Subcutaneous adipose tissue (tissue), 4 donors: ENCODE measurements around the gene H2AZ2. TPM values are rescaled to one million over a fixed set of nuclear protein-coding genes. Genes with fewer than 3 reads are reported as not detected.

Source experiments
- total RNA-seq, 4 donors: library from RNA; depleted of rRNA; stranded (reverse); fragments of >200 nt; gene quantifications; one replicate each; pipeline ENCODE4 v1.1.0, GENCODE V29; 2016
- TF ChIP-seq, protein P1 (sequence below): fragments of 450-650 bp; IDR thresholded peaks from one replicate; pipeline ENCODE4 v1.5.1; 2016; ENCODE audit warnings: low read depth, mild to moderate bottlenecking, control low read depth, antibody characterized with exemption, moderate library complexity

H2AZ2 gene
- total RNA-seq, 4 donors from 2014 or later = 88.7 to 130 (median 96.4) TPM

DNA sequence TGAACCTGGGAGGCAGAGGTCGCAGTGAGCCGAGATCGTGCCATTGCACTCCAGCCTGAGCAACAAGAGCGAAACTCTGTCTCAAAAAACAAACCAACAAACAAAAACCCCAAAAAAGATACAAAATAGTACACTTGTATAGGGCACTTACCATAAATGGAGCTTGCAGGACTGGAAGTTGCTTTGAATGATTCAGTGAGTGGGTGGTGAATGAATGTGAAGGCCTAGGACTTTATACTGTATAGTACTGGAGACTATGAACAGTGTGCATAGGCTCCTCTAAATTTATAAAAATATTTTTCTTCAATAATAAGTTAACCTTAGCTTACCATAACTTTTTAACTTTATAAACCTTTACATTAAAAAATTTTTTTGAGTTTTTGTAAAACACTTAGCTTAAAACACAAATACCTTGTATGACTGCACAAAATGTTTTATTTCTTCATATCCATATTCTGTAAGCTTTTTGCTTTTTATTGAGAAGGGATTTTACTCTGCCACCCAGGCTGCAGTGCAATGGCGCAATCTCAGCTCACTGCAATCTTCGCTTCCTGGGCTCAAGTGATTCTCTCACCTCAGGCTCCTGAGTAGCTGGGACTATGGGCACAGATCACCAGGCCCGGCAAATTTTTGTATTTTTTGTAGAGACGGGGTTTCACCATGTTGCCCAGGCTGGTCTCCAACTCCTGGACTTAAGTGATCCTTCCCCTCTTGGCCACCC, 6.9 kb upstream of the H2AZ2 start:
- TF ChIP-seq, protein P1, sequence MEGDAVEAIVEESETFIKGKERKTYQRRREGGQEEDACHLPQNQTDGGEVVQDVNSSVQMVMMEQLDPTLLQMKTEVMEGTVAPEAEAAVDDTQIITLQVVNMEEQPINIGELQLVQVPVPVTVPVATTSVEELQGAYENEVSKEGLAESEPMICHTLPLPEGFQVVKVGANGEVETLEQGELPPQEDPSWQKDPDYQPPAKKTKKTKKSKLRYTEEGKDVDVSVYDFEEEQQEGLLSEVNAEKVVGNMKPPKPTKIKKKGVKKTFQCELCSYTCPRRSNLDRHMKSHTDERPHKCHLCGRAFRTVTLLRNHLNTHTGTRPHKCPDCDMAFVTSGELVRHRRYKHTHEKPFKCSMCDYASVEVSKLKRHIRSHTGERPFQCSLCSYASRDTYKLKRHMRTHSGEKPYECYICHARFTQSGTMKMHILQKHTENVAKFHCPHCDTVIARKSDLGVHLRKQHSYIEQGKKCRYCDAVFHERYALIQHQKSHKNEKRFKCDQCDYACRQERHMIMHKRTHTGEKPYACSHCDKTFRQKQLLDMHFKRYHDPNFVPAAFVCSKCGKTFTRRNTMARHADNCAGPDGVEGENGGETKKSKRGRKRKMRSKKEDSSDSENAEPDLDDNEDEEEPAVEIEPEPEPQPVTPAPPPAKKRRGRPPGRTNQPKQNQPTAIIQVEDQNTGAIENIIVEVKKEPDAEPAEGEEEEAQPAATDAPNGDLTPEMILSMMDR = no peak

DNA sequence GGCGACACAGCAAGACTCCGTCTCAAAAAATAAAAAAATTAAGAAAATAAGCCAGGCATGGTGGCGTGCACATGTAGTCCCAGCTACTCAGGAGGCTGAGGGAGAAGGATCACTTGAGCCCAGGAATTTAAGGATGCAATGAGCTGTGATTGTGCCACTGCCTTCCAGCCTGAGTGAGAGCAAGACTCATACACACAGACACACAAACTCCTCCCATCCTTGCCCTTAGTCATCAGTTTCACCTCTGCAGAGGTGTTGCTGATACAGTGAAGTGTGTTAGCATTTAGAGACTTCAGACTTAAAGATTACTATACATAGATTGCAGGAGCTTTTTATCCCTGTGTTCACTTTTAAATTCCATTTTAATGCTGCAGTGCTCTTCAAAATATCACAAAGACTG, 5.5 kb upstream of the H2AZ2 start:
- TF ChIP-seq, protein P1 = no peak

DNA sequence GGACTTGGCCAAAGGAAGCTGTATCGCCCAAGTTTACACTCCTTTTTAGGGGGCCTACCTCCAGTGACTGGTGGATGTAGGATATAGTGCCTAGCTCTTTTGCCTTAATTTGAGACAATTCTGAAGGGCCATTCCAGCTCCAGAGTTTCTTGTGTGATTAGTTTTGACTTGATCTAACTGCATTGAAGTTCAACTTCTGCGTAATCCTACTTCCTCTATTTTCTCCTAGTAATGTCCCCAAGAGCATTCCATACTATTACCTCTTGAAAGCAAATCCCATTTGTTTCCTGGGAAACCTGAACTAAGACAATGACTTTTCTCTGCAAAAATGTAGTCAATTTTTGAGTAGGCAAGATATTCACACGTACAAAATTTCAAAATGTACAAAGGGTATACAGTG, 4.7 kb upstream of the H2AZ2 start:
- TF ChIP-seq, protein P1 = no peak

DNA sequence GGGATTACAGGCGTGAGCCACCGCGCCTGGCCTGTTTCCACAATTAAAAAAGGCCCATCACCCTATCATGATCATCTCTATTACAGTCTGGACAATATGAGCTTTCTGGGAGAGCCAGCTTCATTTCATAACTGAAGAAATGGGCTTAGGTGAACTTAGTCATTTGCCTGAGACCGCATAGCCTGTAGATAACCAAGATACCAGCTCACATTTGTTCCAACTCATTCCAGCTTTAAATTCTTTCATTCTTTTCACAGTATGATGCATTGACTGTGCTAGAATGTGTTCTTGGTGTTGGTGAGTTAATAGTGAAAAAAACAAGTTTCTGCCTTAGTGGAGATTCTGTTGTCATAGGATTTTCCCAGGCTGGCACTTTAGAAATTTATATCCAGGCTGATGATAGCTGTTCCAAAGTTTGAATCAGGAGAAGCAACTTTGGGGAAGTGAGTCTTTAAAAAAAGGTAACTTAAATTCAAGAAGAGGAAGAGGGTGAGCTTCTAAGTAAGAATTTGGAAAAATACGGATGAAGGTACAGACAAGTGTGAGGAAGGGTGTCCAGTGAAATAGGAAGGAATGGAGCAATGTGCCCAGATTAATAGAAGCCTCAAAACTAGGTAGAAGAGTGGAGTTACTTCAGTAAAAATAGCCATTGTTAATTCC, 2.1 kb upstream of the H2AZ2 start:
- TF ChIP-seq, protein P1 = no peak

DNA sequence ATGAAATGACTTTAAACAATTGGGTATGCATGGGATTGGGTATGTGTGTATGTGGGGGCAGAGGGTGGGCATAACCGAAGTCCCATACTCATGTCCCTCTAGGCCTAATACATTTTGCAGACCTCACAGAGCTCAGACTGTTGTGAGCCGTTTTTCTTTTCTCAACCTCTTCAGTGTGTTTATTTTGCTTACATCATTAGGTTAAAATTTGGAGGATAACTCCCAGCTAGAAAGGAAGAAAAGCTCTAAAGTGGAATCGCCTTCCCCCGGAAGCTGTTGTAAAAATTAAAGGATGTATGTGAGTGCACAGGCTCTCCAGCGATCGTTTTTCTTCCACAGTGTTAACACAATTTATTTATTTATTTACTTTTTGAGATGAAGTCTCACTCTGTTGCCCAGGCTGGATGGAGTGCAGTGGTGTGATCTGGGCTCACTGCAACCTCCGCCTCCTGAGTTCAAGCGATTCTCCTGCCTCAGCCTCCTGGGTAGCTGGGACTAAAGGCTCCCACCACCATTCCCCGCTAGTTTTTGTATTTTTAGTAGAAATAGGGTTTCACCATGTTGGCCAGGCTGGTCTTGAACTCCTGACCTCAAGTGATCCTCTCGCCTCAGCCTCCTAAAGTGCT, 1.5 kb upstream of the H2AZ2 start:
- TF ChIP-seq, protein P1 = no peak

DNA sequence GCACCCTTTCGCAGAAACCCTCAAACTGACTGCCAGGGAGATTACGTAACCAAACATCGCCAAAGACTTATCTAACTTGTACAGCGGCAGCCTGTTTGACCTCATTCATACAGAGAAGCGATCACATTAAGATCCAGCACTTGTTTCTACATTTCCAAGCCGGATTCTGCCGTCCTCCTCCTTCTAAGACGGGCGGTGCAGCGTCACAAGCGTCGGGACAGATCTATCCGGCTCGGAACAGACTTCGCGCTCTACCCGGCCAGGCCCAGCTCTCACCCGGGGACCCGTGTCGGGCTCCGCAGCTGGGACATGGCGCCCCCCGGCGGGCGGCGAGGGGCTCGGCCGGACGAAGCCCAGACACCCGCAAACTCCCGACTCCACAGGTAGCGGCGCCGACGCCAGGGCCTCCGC, 373 bp downstream of the H2AZ2 start:
- TF ChIP-seq, protein P1 = no peak

DNA sequence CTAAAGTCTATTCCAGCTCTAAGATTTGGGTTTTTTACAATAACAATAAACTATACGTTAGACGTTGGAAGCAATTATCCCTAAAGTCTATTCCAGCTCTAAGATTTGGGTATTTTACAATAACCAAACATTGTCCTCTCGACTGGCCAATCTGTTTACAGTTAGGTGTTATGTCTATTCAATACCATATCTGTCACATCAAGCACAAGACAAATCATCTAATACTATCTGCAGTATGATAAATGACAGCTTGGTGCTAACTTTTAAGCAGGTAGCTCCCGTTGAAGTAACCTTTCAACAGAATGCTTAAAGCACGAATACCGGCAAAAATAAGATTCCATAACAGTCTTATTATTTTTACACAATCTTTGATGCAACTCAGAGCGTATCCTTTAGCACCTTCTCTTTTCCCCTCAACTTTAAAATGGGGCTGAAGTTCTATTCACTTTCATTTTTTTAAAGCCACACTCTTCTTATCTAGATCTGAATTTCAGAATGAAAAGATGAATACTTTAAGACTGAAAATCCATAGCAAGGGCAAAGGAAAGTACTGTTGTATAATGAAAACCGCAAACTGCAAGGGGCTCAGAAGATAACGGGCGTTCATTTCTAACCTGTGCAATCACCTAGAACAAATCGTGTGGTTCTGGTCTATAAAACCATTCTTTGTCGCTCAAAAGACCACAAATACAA, 925 bp downstream of the H2AZ2 start:
- TF ChIP-seq, protein P1 = no peak
